IPS DF 4.7 (cell line): ENCODE data around the gene TBX1.
"Not testable (repeated sequence)": the region's sequence is repeated elsewhere in the genome, so short reads cannot be mapped to it uniquely, and the experiment has no call there.

Experiments
- DNase-seq: peaks from one replicate; pipeline ENCODE4 v3.0.0-alpha.2; 2013; ENCODE audit warnings: low spot score; ENCODE audit errors: extremely low read depth

Gene TBX1

DNA sequence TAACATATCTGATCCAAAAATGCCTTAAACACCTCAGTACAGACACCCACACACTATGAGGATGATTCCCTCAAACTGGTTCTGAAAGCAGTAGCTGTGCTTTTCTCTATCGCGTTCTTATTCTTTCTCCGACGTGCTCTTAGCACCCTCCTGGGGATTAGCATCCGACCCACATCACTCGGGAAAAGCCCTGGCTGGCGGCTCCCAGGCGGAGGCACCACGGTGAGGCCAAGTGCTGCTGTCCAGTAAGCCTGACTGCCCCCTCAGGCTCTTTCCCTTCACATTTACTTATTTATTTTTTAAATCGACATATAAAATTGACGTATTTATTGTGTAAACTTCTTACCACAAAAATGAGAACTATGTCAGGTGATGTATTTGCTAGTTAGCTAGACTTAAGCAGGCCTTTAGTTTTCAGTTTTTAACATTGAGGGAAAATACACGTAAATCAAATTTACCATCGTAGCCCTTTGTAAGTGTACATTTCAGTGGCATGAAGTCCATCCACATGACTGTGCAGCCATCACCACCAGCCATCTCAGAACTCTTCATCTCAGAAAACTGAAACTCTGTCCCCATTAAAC is 19.2 kb downstream of the TBX1 start:
- no peak for DNase-seq

DNA sequence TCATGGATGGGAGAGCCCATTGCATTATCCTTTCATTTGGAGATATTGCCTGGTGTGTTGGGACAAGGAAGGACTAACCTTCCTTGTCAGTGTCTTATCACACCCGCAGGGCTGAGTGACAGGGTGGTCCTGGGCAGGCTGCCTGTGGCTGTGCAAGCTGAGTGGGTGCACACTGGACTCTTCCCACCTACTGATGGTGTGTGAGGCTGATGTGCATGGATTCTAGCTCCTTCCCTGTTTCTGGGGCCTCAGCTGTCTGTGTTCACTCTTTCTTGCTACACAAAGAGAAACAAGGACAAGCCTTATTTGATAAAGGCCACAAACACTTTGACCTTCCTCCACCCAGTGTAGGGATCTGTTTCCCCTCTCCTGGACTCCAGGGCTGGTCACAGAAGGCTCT is 22.0 kb downstream of the TBX1 start:
- no peak for DNase-seq

DNA sequence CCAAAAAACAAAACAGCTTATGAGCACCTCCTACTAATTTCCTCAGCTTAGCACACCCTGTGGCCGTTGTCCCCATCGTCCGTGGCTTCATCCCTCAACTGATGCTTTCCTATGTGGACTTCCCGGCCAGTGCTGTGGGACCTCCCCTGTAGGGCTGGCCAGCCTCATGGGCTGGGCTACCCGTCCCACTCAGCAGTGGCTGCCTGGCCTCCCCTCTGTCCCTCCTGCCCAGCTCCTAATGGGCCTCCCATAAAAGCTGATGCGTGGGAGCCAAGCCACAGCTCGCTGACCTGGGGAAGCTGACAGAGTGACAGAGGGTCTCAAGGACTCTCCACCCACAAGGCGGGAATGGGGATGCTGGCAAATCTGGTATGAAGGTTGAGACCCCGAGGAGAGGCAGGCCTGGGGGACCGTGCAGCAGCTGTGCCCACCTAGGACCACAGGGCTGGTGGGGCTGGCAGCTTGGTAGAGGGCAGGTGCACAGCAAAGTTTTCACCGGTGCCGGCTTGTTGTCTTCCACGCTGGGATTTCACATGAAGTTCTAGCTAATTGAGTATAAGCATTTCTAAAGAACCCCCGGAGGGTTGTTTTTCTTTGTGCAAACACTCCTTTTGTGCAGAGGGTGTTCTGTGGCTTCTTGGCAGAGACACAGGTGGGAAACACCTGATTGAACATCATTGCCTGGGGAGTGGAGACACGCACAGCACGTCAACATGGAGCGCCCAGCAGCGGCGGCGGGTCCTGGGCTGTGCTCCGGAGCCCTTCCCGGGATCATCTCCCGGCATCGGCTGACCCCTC is 23.2 kb downstream of the TBX1 start:
- DNase-seq, result no peak

GRCh38 chr22:19784384-19785175 is 24.0 kb downstream of the TBX1 start:
- DNase-seq, result no peak

DNA sequence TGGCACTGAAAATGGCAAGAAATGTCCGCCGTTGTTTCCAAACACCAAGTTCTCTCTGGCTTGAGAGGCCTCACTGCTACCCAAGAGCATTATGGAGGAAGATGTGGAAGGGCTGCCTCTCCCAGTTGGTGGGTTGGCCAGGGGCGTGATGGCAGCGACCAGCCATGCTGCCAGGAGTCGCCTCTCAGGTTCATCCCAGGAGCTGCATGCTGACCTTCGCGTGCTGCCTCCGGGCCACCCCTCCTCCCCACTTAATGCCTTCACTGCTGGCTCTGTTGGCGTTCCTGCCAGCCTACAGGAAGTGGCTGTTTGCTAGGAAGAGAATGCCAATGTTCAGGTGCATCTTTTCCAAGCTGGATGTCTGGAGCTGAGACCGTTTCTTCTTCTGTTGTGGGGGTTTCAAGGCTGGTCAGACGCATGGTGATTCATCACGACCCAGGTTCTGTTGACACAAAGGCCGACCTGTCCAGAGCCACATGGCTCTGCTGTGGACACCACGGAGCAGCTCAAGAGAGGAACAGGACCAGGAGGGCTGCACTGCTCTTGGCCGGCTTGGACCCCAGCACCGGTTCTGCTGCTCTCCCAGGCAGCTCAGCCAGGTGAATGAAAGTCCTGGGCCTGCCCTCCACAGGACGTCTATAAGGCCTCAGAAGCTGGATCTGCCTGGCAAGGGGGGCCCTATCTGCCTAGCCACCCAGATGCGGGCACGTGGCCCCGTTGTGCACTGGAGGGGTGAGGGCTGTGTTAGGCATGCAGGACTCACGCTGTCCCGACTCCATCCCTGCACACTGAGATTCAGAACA is 25.1 kb downstream of the TBX1 start:
- DNase-seq, result no peak

GRCh38 chr22:19786264-19786585 is 25.6 kb downstream of the TBX1 start:
- no peak for DNase-seq

- DNase-seq, result no peak
These were observed 26.6 kb downstream of the TBX1 start for GRCh38 chr22:19786959-19787848.

DNA sequence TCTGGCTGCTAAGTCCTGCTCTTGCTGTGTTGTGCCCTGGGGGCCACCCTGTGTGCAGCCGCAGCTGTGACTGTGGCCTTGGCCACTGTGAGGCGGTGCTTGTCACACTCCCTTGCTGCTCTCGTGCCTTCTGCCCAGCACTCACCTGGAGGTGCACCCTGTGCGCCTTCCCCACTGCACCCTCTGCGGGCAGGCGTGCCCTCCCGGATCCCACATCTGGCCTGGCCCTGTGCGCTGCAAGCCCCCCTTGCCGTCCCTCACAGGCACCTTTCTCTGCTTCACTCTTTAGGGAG is 27.2 kb downstream of the TBX1 start:
- DNase-seq, result no peak

DNA sequence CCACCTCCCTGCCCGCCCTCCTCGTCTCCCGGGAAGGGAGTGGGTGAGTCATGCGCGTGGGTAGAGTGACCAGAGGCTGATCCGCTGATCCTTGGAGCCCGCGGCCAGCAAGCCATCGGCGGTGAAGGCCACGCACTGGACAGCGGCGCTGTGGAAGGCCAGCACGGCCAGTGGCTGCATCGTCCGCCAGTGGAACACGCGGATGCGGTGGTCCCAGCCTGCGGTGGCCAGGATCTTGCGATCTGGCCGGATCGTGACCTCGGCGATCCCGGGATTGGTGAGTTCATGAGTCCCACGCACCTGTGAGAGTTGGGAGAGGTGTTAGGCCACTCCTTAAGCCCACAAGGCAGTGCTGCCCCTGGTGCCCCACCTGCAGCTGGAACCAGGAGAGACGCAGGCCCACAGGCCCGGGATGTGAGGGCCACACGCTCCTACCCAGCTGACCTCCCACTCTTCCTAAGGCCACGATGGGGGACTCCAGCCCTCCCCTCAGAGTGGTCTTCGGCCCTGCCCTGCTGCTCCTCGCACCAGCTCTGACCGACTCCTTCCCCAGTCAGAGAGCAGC is 28.2 kb downstream of the TBX1 start:
- DNase-seq, result no peak

DNA sequence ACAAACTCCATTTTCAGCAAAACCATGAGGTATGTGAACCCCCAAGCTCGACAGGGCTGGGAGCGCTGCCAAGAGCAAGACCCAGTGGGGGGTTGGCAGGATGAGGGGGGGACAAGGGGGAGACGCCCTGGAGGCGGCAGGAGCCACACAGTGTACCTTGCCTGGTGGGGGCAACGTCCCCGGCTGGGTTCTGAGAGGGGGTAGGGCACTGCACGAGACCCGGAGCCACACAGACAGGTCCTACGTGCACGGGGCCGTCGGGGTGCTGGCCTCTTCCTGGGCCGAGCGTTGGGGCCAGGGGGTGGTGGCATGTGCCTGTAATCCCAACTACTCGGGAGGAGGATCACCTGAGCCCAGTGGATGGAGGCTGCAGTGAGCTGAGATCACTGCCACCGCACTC is 28.8 kb downstream of the TBX1 start:
- DNase-seq, result no peak

GRCh38 chr22:19789828-19790227 is 29.2 kb downstream of the TBX1 start:
- no peak for DNase-seq

DNA sequence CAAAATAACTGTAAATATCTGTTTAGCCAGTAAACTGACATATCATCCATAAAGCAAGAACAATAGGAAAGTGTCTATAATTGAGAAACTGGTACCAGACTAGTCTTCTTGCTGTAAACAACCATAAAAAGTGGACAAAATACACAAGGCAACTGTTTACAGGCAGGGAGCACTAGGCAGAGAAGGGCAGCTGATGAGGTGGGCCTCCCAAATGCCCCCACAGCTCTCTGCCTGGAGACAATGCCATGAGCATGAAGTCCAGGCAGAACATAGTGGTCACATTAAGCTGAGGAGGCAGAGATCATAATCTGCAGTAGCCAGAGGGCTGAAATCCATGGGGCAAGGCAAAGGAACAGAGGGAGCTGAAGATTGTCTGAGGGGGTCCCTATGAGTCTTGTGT is 30.7 kb downstream of the TBX1 start:
- DNase-seq, result no peak

DNA sequence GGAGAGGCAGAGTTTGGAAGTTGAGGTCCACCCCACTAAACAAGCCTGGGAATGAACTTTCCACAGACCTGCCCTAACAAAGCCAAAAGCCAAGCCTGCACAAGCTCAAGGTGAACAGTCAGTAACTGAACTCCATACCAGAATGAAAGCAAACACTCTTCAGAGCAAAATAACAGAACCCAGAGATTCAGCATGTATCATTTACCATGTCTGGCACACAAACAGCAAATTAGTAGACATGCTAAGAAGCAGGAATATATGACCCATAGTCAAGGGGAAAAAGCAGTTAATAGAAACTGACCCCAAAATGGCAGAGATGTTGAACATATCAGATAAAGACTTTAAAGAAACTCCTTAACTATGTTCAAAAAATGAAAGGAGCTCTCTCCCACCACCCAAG is 31.3 kb downstream of the TBX1 start:
- no peak for DNase-seq

GRCh38 chr22:19792383-19792896 is 31.9 kb downstream of the TBX1 start:
- not testable (repeated sequence) for DNase-seq

- DNase-seq, result no peak
These were observed 32.6 kb downstream of the TBX1 start for GRCh38 chr22:19793161-19793560.

GRCh38 chr22:19793661-19794310 is 33.2 kb downstream of the TBX1 start:
- DNase-seq, result no peak

- DNase-seq, result no peak
These were observed 35.0 kb downstream of the TBX1 start for GRCh38 chr22:19795617-19796008.

DNA sequence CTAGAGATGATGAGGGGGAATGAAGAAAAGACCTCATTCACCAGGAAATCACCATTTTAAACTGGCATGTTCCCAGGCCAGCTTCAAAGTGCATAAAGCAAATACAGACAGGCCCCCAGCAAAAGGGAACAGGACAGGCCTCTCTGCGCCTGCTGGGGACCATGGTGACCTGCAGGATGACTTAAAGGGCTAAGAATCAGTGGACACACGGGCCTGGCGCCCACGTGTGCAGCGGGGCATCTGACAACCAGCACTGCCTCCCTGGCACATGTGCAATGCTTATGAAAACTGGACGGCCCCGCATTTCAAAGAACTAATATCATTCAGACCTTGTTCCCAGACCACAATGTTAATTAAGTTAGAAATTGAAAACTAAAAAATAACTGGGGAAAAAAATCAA is 35.6 kb downstream of the TBX1 start:
- DNase-seq, result no peak

DNA sequence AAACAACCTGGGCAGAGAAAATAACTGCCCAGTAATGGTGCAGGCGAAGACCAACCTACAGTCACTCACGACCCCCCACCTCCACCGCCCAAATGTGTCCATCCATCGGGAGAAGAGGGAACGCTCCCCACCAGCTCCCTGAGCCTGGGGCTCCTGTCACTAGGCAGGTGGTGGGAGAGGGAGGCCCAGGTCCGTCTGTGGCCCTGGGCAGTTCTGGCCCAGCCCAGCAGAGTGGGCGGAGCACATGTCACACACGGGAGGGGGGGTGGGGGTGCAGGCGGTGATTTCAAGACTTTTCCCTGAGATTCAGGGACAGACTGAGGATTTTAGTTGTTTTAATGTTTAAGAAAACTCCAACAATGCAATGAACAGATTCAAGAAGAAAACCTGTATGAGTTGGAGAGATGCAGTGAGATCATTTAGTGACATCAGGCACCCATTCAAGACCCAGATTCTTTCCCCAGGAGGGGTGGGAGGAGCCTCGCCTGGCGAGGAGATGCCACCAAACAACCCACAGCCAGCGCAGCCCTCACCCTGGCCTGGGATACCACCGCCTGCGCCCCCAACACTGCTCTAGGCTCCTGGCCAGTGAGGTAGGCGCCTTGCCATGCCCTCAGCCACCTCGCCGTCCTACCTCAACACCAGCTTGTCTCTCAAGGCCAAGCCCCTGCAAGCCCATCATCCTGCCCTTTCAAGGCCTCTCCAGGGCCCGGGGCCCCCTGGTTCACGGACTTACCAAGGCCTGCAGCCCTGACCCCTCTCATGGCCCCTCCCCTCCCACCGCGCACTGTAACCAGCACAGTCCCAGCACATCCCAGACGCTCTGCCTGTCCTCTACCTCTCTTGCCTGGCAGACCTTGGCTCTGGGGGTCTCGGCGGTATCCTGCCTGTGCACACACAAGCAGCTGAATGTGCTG is 36.8 kb downstream of the TBX1 start:
- DNase-seq, result no peak
